Measurements from ENCODE around the gene EBF3.

DNA sequence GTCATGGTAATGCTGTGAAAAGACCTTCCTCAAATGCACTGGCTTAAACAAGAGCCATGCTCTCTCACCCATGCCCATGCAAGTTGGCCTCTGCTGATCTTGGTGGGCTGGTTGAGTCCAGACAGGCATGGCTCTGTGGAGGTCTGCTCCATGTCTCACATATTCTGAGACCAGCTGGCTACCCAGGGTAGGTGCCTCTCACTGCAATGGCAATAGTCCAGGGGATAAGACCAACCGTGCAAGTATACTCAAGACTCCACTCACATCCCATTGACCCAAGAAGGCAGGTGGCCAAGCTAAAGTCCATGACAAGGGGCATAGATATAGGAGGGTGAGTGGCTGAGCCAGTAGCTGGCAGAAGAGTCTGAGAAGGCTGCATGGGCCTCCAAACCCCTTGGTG lies 14.2 kb upstream of the EBF3 start:
- TF ChIP-seq SIN3A (IDR thresholded peaks at IDR 0.05; ENCODE audit: low read depth), result no peak
- TF ChIP-seq, protein P1, sequence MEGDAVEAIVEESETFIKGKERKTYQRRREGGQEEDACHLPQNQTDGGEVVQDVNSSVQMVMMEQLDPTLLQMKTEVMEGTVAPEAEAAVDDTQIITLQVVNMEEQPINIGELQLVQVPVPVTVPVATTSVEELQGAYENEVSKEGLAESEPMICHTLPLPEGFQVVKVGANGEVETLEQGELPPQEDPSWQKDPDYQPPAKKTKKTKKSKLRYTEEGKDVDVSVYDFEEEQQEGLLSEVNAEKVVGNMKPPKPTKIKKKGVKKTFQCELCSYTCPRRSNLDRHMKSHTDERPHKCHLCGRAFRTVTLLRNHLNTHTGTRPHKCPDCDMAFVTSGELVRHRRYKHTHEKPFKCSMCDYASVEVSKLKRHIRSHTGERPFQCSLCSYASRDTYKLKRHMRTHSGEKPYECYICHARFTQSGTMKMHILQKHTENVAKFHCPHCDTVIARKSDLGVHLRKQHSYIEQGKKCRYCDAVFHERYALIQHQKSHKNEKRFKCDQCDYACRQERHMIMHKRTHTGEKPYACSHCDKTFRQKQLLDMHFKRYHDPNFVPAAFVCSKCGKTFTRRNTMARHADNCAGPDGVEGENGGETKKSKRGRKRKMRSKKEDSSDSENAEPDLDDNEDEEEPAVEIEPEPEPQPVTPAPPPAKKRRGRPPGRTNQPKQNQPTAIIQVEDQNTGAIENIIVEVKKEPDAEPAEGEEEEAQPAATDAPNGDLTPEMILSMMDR (IDR thresholded peaks at IDR 0.05 in 2 of 3, conservative IDR thresholded peaks at IDR 0.05 in 1 of 3; ENCODE audit: borderline replicate concordance in 1 of 3, insufficient read depth in 1 of 3, low read depth in 2 of 3, low read length in 2 of 3), result no peak
- no peak for TF ChIP-seq POLR2A (IDR thresholded peaks at IDR 0.05; ENCODE audit: borderline replicate concordance, extremely low read depth, insufficient read depth, insufficient read length)
- no peak for TF ChIP-seq RAD21 (IDR thresholded peaks at IDR 0.05; ENCODE audit: low read depth)
- TF ChIP-seq SP1 (IDR thresholded peaks at IDR 0.05; ENCODE audit: low read depth), result no peak
- TF ChIP-seq, protein P2, sequence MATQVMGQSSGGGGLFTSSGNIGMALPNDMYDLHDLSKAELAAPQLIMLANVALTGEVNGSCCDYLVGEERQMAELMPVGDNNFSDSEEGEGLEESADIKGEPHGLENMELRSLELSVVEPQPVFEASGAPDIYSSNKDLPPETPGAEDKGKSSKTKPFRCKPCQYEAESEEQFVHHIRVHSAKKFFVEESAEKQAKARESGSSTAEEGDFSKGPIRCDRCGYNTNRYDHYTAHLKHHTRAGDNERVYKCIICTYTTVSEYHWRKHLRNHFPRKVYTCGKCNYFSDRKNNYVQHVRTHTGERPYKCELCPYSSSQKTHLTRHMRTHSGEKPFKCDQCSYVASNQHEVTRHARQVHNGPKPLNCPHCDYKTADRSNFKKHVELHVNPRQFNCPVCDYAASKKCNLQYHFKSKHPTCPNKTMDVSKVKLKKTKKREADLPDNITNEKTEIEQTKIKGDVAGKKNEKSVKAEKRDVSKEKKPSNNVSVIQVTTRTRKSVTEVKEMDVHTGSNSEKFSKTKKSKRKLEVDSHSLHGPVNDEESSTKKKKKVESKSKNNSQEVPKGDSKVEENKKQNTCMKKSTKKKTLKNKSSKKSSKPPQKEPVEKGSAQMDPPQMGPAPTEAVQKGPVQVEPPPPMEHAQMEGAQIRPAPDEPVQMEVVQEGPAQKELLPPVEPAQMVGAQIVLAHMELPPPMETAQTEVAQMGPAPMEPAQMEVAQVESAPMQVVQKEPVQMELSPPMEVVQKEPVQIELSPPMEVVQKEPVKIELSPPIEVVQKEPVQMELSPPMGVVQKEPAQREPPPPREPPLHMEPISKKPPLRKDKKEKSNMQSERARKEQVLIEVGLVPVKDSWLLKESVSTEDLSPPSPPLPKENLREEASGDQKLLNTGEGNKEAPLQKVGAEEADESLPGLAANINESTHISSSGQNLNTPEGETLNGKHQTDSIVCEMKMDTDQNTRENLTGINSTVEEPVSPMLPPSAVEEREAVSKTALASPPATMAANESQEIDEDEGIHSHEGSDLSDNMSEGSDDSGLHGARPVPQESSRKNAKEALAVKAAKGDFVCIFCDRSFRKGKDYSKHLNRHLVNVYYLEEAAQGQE (IDR thresholded peaks at IDR 0.05; ENCODE audit: low read depth), result no peak
- no peak for TF ChIP-seq ZFX (IDR thresholded peaks at IDR 0.05)
- TF ChIP-seq ZNF274 (IDR thresholded peaks at IDR 0.05; ENCODE audit: low read depth, low read length), result no peak
- no peak for TF ChIP-seq EZH2 (IDR thresholded peaks at IDR 0.05)
- no peak for TF ChIP-seq YY1 (IDR thresholded peaks at IDR 0.05; ENCODE audit: extremely low read depth, insufficient replicate concordance, low read depth, low read length)
- no peak for TF ChIP-seq FOSL1 (IDR thresholded peaks at IDR 0.05; ENCODE audit: low read depth)

Measured in HCT116 (cell line).